HL-60 (cell line): ENCODE results near the gene GVQW3.

Experiments used
- CTCF ChIP-seq: IDR thresholded peaks from one replicate; pipeline ENCODE4 v1.5.1; 2011; ENCODE audit warnings: low read length, control low read depth, inconsistent platforms; ENCODE audit not compliant: insufficient read depth
- POLR2AphosphoS5 ChIP-seq: IDR thresholded peaks from 2 replicates; pipeline ENCODE4 v1.6.1; 2012; ENCODE audit warnings: low read depth

- TF ChIP-seq POLR2AphosphoS5 (no peak), CTCF (no peak)
These were observed 62.9 kb downstream of the GVQW3 start for GRCh38 chr11:76444065-76444383.
